Measurements from ENCODE around the gene COX6B1.
A peak's percentile ranks its signal among the peaks of the same experiment; 100 is the strongest.

The COX6B1 gene

DNA sequence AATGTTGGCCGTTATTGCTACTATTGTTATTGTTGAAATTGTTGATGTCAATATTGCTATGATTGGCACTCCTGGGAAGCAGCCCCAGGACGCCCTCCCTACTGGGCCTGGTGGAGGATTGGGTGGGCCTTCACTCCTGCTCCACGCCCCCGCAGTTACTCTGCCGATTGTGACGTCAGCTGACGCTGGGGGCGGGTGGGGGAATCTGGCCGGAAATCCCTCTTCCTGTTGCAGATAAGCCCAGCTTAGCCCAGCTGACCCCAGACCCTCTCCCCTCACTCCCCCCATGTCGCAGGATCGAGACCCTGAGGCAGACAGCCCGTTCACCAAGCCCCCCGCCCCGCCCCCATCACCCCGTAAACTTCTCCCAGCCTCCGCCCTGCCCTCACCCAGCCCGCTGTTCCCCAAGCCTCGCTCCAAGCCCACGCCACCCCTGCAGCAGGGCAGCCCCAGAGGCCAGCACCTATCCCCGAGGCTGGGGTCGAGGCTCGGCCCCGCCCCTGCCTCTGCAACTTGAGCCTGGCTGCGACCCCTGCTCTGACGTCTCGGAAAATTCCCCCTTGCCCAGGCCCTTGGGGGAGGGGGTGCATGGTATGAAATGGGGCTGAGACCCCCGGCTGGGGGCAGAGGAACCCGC, 6.5 kb upstream of the COX6B1 start, which contains the start of gene ETV2 (continued):
- TF ChIP-seq ZBTB21 (tag by site-specific recombination; IDR thresholded peaks at IDR 0.05), result peak; percentile 40; the same call in 1 of the 2 replicates
- no peak for TF ChIP-seq ZSCAN16 (tag by site-specific recombination; IDR thresholded peaks at IDR 0.05)
- TF ChIP-seq ZNF112 (tag by site-specific recombination; IDR thresholded peaks at IDR 0.05), result no peak
- TF ChIP-seq ZBTB10 (tag by site-specific recombination; IDR thresholded peaks at IDR 0.05), result no peak
- no peak for TF ChIP-seq ZNF169 (tag by site-specific recombination; IDR thresholded peaks at IDR 0.05)
- TF ChIP-seq ZNF843 (tag by site-specific recombination; IDR thresholded peaks at IDR 0.05), result no peak
- TF ChIP-seq KLF10 (tag by site-specific recombination; IDR thresholded peaks at IDR 0.05), result no peak
- TF ChIP-seq KLF7 (tag by site-specific recombination; IDR thresholded peaks at IDR 0.05; ENCODE audit: borderline replicate concordance), result no peak
- no peak for TF ChIP-seq ZBTB11 (tag by site-specific recombination; conservative IDR thresholded peaks at IDR 0.05; ENCODE audit: low read depth)

GRCh38 chr19:35642312-35642711, 5.8 kb upstream of the COX6B1 start:
- ChIA-PET POLR2A (interaction anchor here (0.6 to 3.8 kb wide), 13 partner anchors 8 to 643 kb away, joined by 3 to 42 read pairs (median 6); partner anchors contain the start of genes HAUS5 and LIN37), CTCF (interaction anchor here (0.6 to 1.3 kb wide), 7 partner anchors 7 to 227 kb away, joined by 3 to 7 read pairs (median 4); no protein-coding TSS in a partner anchor)
- 0 out of 2 replicates have a peak, but pooled peaks have one; percentile 27 for TF ChIP-seq SCRT2 (tag by site-specific recombination; IDR thresholded peaks at IDR 0.05)
- TF ChIP-seq, protein P1, sequence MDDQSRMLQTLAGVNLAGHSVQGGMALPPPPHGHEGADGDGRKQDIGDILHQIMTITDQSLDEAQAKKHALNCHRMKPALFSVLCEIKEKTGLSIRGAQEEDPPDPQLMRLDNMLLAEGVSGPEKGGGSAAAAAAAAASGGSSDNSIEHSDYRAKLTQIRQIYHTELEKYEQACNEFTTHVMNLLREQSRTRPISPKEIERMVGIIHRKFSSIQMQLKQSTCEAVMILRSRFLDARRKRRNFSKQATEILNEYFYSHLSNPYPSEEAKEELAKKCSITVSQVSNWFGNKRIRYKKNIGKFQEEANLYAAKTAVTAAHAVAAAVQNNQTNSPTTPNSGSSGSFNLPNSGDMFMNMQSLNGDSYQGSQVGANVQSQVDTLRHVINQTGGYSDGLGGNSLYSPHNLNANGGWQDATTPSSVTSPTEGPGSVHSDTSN (CRISPR knock-in tag; IDR thresholded peaks at IDR 0.05), result no peak
- TF ChIP-seq ZNF600 (tag by site-specific recombination; IDR thresholded peaks at IDR 0.05), result peak; percentile 64
- peak; percentile 56 for TF ChIP-seq IKZF3 (tag by site-specific recombination; IDR thresholded peaks at IDR 0.05)
- H3K36me3 ChIP-seq (ENCODE audit: control insufficient read depth in 2 of 2, insufficient read depth in 1 of 2, low read length in 2 of 2), result peaks cover 11 to 16% of the 10 kb centered on the region in 2 experiments
- no peak overlapping the region for H3K27ac ChIP-seq (ENCODE audit: extremely low read depth, low read depth, low read length)
- H3K4me3 ChIP-seq (ENCODE audit: low read depth, low read length), result no peak overlapping the region
- no peaks in the 10 kb centered on the region for H3K9me3 ChIP-seq (ENCODE audit: control insufficient read depth, insufficient read depth, low read depth, low read length)
- peaks cover 28% of the 10 kb centered on the region for H3K4me1 ChIP-seq (ENCODE audit: control insufficient read depth, insufficient read depth, low read length)

GRCh38 chr19:35642798-35643254, 5.3 kb upstream of the COX6B1 start:
- H3K27ac ChIP-seq (ENCODE audit: extremely low read depth, low read depth, low read length), result peak overlapping the region; percentile 91
- POLR2A ChIA-PET, result interaction anchor here (0.7 to 3.8 kb wide), 18 partner anchors 9 to 643 kb away, joined by 3 to 42 read pairs (median 8); partner anchors contain the start of genes HAUS5, LIN37, NFKBID and RBM42
- peaks cover 33% of the 10 kb centered on the region for H3K4me1 ChIP-seq (ENCODE audit: control insufficient read depth, insufficient read depth, low read length)

More at GRCh38 chr19:35642798-35643254, 5.3 kb upstream of the COX6B1 start:
- CTCF ChIA-PET, result interaction anchor here (0.6 to 1.3 kb wide), 9 partner anchors 8 to 226 kb away, joined by 3 to 7 read pairs (median 3); no protein-coding TSS in a partner anchor
- Histone ChIP-seq H3K4me3 (ENCODE audit: low read depth, low read length) (peak overlapping the region; percentile 42), H3K36me3 (ENCODE audit: control insufficient read depth in 2 of 2, insufficient read depth in 1 of 2, low read length in 2 of 2) (peaks cover 6 to 11% of the 10 kb centered on the region in 2 experiments), H3K9me3 (ENCODE audit: control insufficient read depth, insufficient read depth, low read depth, low read length) (no peaks in the 10 kb centered on the region)
- TF ChIP-seq ZNF624 (tag by site-specific recombination; IDR thresholded peaks at IDR 0.05) (no peak), ZBTB17 (tag by site-specific recombination; IDR thresholded peaks at IDR 0.05) (no peak), YY2 (tag by site-specific recombination; IDR thresholded peaks at IDR 0.05) (peak; percentile 0; the same call in 1 of the 2 replicates), CTCF (tag by site-specific recombination; IDR thresholded peaks at IDR 0.05) (no peak), ZNF473 (tag by site-specific recombination; IDR thresholded peaks at IDR 0.05) (no peak), ZNF837 (tag by site-specific recombination; IDR thresholded peaks at IDR 0.05) (0 out of 2 replicates have a peak, but pooled peaks have one; percentile 5)
- TF ChIP-seq, protein P2, sequence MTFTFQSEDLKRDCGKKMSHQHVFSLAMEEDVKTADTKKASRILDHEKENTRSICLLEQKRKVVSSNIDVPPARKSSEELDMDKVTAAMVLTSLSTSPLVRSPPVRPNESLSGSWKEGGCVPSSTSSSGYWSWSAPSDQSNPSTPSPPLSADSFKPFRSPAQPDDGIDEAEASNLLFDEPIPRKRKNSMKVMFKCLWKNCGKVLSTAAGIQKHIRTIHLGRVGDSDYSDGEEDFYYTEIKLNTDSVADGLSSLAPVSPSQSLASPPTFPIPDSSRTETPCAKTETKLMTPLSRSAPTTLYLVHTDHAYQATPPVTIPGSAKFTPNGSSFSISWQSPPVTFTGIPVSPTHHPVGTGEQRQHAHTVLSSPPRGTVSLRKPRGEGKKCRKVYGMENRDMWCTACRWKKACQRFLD (tag by site-specific recombination; IDR thresholded peaks at IDR 0.05), result 0 out of 2 replicates have a peak, but pooled peaks have one; percentile 12

All from HEK293 (cell line).